Ovary (tissue), 9 donors: Measurements from ENCODE around the gene GORASP2. TPM values are rescaled to one million over a fixed set of nuclear protein-coding genes. Genes with fewer than 3 reads are reported as not detected.
A peak's percentile ranks its signal among the peaks of the same experiment; 100 is the strongest.

Experiments
- DNase-seq, 5 donors: peaks; one replicate each; pipeline ENCODE4 v3.0.0-alpha.2; 2019 to 2020
- H3K27ac ChIP-seq, 2 donors: fragments of 200-600 bp; one replicate each; pipeline versions ENCODE4 v1.5.1 to v1.8.0; 2019 to 2022
- H3K27me3 ChIP-seq: fragments of 200-600 bp; one replicate; pipeline ENCODE4 v1.8.0; 2022
- H3K36me3 ChIP-seq: fragments of 200-600 bp; sonication (generic); one replicate; pipeline ENCODE4 v1.5.1; 2019
- H3K4me1 ChIP-seq: one replicate; pipeline ENCODE4 v1.8.1; 2013; ENCODE audit warnings: mild to moderate bottlenecking, moderate library complexity; ENCODE audit not compliant: insufficient read depth
- H3K4me3 ChIP-seq: fragments of 200-600 bp; sonication (generic); one replicate; pipeline ENCODE4 v1.5.1; 2017
- H3K9me3 ChIP-seq, 2 donors: fragments of 200-600 bp in 1 of 2; sonication (generic) in 1 of 2; one replicate each; pipeline versions ENCODE4 v1.5.1 to v1.8.1; 2013 to 2019; ENCODE audit warnings: mild to moderate bottlenecking in 1 of 2, moderate library complexity in 1 of 2
- CTCF ChIP-seq, 3 donors: fragments of 450-650 bp in 2 of 3; fragments of 200-600 bp in 1 of 3; IDR thresholded peaks; one replicate each; pipeline versions ENCODE4 v1.5.1 to v1.8.0; 2016 to 2022; ENCODE audit warnings: antibody characterized with exemption in 3 of 3, mild to moderate bottlenecking in 1 of 3
- EP300 ChIP-seq: sonication (generic); formaldehyde crosslinking; IDR thresholded peaks from one replicate; pipeline ENCODE4 v1.6.1; 2017; ENCODE audit warnings: antibody characterized with exemption
- POLR2A ChIP-seq: fragments of 450-650 bp; IDR thresholded peaks from one replicate; pipeline ENCODE4 v1.6.1; 2017; ENCODE audit warnings: antibody characterized with exemption, mild to moderate bottlenecking, moderate library complexity
- WGBS, 3 donors: extraction: QIAGEN DNeasy Blood & Tissue Kit in 1 of 3; methylation state at CpG; one replicate each; pipeline versions ENCODE4 v1.1.5 to v1.1.7; 2013 to 2017; 5-methylcytosine and 5-hydroxymethylcytosine counted together
- intact Hi-C, 4 donors: fragments of 100-400 bp; cut with DNase I; formaldehyde crosslinking; loops; one replicate each; pipeline versions ENCODE4 v1.11.0 to v1.15.1; 2022 to 2023
- polyA plus RNA-seq, 2 donors: library from polyadenylated mRNA; stranded (reverse); fragments of 200-250 nt in 1 of 2; fragments of 350-450 nt in 1 of 2; fragmentation: Illumina TruSeq in 1 of 2; extraction: RNeasy Lipid Tissue Mini Kit (QIAGEN cat#74804) in 1 of 2; gene quantifications; one replicate each; pipeline ENCODE4 v1.2.3, GENCODE V29; 2013 to 2014
- total RNA-seq, 7 donors: library from RNA; depleted of rRNA in 2 of 7; stranded (reverse); fragments of >200 nt in 2 of 7; fragmentation: NEBNext Ultra II Directional in 3 of 7; extraction: Animal tissue kit (Norgen Biotek cat#: 25700) in 3 of 7; gene quantifications; one replicate each; pipeline versions ENCODE4 v1.1.0 to v1.2.4, GENCODE V29; 2016 to 2023
- donor health status: DM: no; HTN: no; CAD: no; lungs with moderate emphysema.
- donor health status: DM: no; HTN: no; CAD: no.
- donor health status: Bipolar disorder and iron deficiency.
- donor health status: DM: yes; HTN: yes; CAD: no.
- donor health status: DM: no; HTN: no; CAD: no.
- donor health status: DM: yes; HTN: yes; CAD: no.

GORASP2 gene
- total and polyA plus RNA-seq, 9 donors: 23.8 to 132 (median 71.0) TPM

- Histone ChIP-seq H3K4me1 (peaks cover 8% of the 10 kb centered on the region), H3K27me3 (no peaks in the 10 kb centered on the region), H3K36me3 (no peaks in the 10 kb centered on the region), H3K27ac (peak overlapping the region in 1 of 2 donors; percentile 89), H3K4me3 (peak overlapping the region; percentile 79), H3K9me3 (no peaks in the 10 kb centered on the region)
- 5 to 10% (median 7%) methylated on average over 15 of the region's 15 CpGs for WGBS, 3 donors
- intact Hi-C loops: no loop called here
- TF ChIP-seq POLR2A (no peak), EP300 (no peak), CTCF (IDR thresholded peaks at IDR 0.05) (no peak)
- no peak for DNase-seq
These were observed 1.3 kb downstream of the GORASP2 start for GRCh38 chr2:170930131-170930990.

GRCh38 chr2:170930991-170931266, 1.9 kb downstream of the GORASP2 start:
- TF ChIP-seq EP300 (no peak), POLR2A (no peak), CTCF (IDR thresholded peaks at IDR 0.05) (no peak)
- no peak overlapping the region for H3K27ac ChIP-seq
- no peaks in the 10 kb centered on the region for H3K27me3 ChIP-seq
- 38 to 48% (median 39%) methylated on average over 4 of the region's 4 CpGs for WGBS, 3 donors
- intact Hi-C loops: no loop called here
- no peak overlapping the region for H3K4me3 ChIP-seq
- no peaks in the 10 kb centered on the region for H3K9me3 ChIP-seq
- no peaks in the 10 kb centered on the region for H3K36me3 ChIP-seq
- H3K4me1 ChIP-seq: peaks cover 8% of the 10 kb centered on the region
- no peak for DNase-seq

- no peak overlapping the region for H3K4me3 ChIP-seq
- WGBS, 3 donors: 18 to 47% (median 23%) methylated on average over 1 of the region's 1 CpG
- peaks cover 8% of the 10 kb centered on the region for H3K4me1 ChIP-seq
- H3K27me3 ChIP-seq: no peaks in the 10 kb centered on the region
- no peaks in the 10 kb centered on the region for H3K36me3 ChIP-seq
- H3K9me3 ChIP-seq: no peaks in the 10 kb centered on the region
- H3K27ac ChIP-seq: no peak overlapping the region
- no peak for DNase-seq
- intact Hi-C loops: no loop called here
- no peak for TF ChIP-seq POLR2A
These were observed 3.1 kb downstream of the GORASP2 start for GRCh38 chr2:170932166-170932565.

- intact Hi-C loops: no loop called here
- TF ChIP-seq POLR2A: no peak
- TF ChIP-seq CTCF (IDR thresholded peaks at IDR 0.05): no peak
- TF ChIP-seq EP300: no peak
- peaks cover 8% of the 10 kb centered on the region for H3K4me1 ChIP-seq
These were observed 3.9 kb downstream of the GORASP2 start for GRCh38 chr2:170932948-170933347.

GRCh38 chr2:170937709-170938379, 8.8 kb downstream of the GORASP2 start:
- DNase-seq: no peak
- TF ChIP-seq EP300 (no peak), POLR2A (no peak), CTCF (IDR thresholded peaks at IDR 0.05) (no peak)
- WGBS, 3 donors: 58 to 61% (median 59%) methylated on average over 3 of the region's 3 CpGs
- Histone ChIP-seq H3K9me3 (no peaks in the 10 kb centered on the region), H3K27ac (no peak overlapping the region), H3K4me3 (no peak overlapping the region), H3K36me3 (no peaks in the 10 kb centered on the region), H3K4me1 (peaks cover 7% of the 10 kb centered on the region), H3K27me3 (no peaks in the 10 kb centered on the region)
- intact Hi-C loops: no loop called here

More at GRCh38 chr2:170932948-170933347, 3.9 kb downstream of the GORASP2 start:
- DNase-seq: no peak
- H3K4me3 ChIP-seq: no peak overlapping the region
- H3K27ac ChIP-seq: no peak overlapping the region
- H3K36me3 ChIP-seq: no peaks in the 10 kb centered on the region
- no peaks in the 10 kb centered on the region for H3K27me3 ChIP-seq
- no peaks in the 10 kb centered on the region for H3K9me3 ChIP-seq
